HepG2 (cell line): ENCODE measurements around the gene AMDHD1. TPM values are rescaled to one million over a fixed set of nuclear protein-coding genes. Genes with fewer than 3 reads are reported as not detected.

Experiments
- CERS6 ChIP-seq: sonication (generic); formaldehyde crosslinking; IDR thresholded peaks from 2 replicates; pipeline ENCODE4 v1.5.0; 2020; ENCODE audit warnings: missing genetic modification reagents
- FOXC1 ChIP-seq: sonication (generic); formaldehyde crosslinking; IDR thresholded peaks from 2 replicates; pipeline ENCODE4 v1.8.0; 2022; ENCODE audit warnings: mild to moderate bottlenecking, missing genetic modification reagents, borderline replicate concordance
- IRF2 ChIP-seq: IDR thresholded peaks from 2 replicates; pipeline ENCODE4 v1.6.1; 2018; ENCODE audit warnings: missing genetic modification reagents, missing compliant biosample characterization
- JUN ChIP-seq: sonication (generic); formaldehyde crosslinking; IDR thresholded peaks from 2 replicates; pipeline ENCODE4 v1.4.0; 2020; ENCODE audit warnings: mild to moderate bottlenecking, missing genetic modification reagents
- KDM1A ChIP-seq: IDR thresholded peaks from 2 replicates; pipeline ENCODE4 v1.6.1; 2016; ENCODE audit warnings: missing compliant biosample characterization
- KLF12 ChIP-seq: sonication (generic); formaldehyde crosslinking; IDR thresholded peaks from 2 replicates; pipeline ENCODE4 v1.4.0; 2020; ENCODE audit warnings: missing genetic modification reagents, borderline replicate concordance
- MAF1 ChIP-seq: sonication (generic); formaldehyde crosslinking; IDR thresholded peaks from 2 replicates; pipeline ENCODE4 v1.5.0; 2020; ENCODE audit warnings: missing genetic modification reagents, borderline replicate concordance
- MTA1 ChIP-seq: sonication (generic); formaldehyde crosslinking; IDR thresholded peaks from 2 replicates; pipeline ENCODE4 v1.4.0; 2020; ENCODE audit warnings: missing genetic modification reagents, mild to moderate bottlenecking, borderline replicate concordance
- NPAS2 ChIP-seq: sonication (generic); formaldehyde crosslinking; IDR thresholded peaks from 2 replicates; pipeline ENCODE4 v1.8.0; 2022; ENCODE audit warnings: mild to moderate bottlenecking, missing genetic modification reagents, borderline replicate concordance
- SSRP1 ChIP-seq: IDR thresholded peaks from 2 replicates; pipeline ENCODE4 v1.6.1; 2016; ENCODE audit warnings: control low read depth
- TGIF2 ChIP-seq: IDR thresholded peaks from 2 replicates; pipeline ENCODE4 v1.6.1; 2016; ENCODE audit warnings: control low read depth, missing compliant biosample characterization
- THYN1 ChIP-seq: sonication (generic); formaldehyde crosslinking; IDR thresholded peaks from 2 replicates; pipeline ENCODE4 v1.8.1; 2023; ENCODE audit warnings: low read depth, mild to moderate bottlenecking, moderate library complexity, missing genetic modification reagents, borderline replicate concordance
- ZMAT3 ChIP-seq: sonication (generic); formaldehyde crosslinking; conservative IDR thresholded peaks from 2 replicates; pipeline ENCODE4 v1.7.0; 2021; ENCODE audit warnings: missing genetic modification reagents
- ZNF17 ChIP-seq: sonication (generic); formaldehyde crosslinking; IDR thresholded peaks from 2 replicates; pipeline ENCODE4 v1.5.0; 2020; ENCODE audit warnings: mild to moderate bottlenecking, missing genetic modification reagents
- ZNF253 ChIP-seq: sonication (generic); formaldehyde crosslinking; IDR thresholded peaks from 2 replicates; pipeline ENCODE4 v1.8.0; 2022; ENCODE audit warnings: mild to moderate bottlenecking, missing genetic modification reagents, borderline replicate concordance
- ZNF296 ChIP-seq: sonication (generic); formaldehyde crosslinking; conservative IDR thresholded peaks from 2 replicates; pipeline ENCODE4 v1.5.0; 2020; ENCODE audit warnings: mild to moderate bottlenecking, missing genetic modification reagents
- ZNF530 ChIP-seq: sonication (generic); formaldehyde crosslinking; IDR thresholded peaks from 2 replicates; pipeline ENCODE4 v1.5.0; 2020; ENCODE audit warnings: low read depth, mild to moderate bottlenecking, missing genetic modification reagents
- ZNF580 ChIP-seq: IDR thresholded peaks from 2 replicates; pipeline ENCODE4 v1.6.1; 2016; ENCODE audit warnings: low read depth, borderline replicate concordance
- ZNF768 ChIP-seq: sonication (generic); formaldehyde crosslinking; IDR thresholded peaks from 2 replicates; pipeline ENCODE4 v1.4.0; 2020; ENCODE audit warnings: missing genetic modification reagents
- polyA plus RNA-seq, 8 experiments: library from polyadenylated mRNA; depleted of rRNA in 3 of 8; stranded (reverse) in 7 of 8; unstranded in 1 of 8; fragments of >200 nt; fragmentation: Illumina TruSeq in 4 of 8; extraction: Trizol in 4 of 8; gene quantifications; 2 replicates each; pipeline versions ENCODE4 v1.2.1 to v1.2.3, GENCODE V29; 2011 to 2016; ENCODE audit warnings: low read depth in 4 of 8, missing spikeins in 1 of 8, mixed read lengths in 1 of 8; ENCODE audit not compliant: insufficient read depth in 1 of 8
- total RNA-seq, 5 experiments: library from RNA; depleted of rRNA; stranded (reverse); fragments of >200 nt; fragmentation: Illumina TruSeq; extraction: Trizol; gene quantifications; 2 replicates each; pipeline ENCODE4 v1.2.3, GENCODE V29; 2016; ENCODE audit warnings: low read depth in 1 of 5
- TF ChIP-seq, protein P1 (sequence below): sonication (generic); formaldehyde crosslinking; IDR thresholded peaks from 2 replicates; pipeline ENCODE4 v1.8.0; 2022; ENCODE audit warnings: mild to moderate bottlenecking, missing genetic modification reagents; ENCODE audit not compliant: insufficient replicate concordance
- TF ChIP-seq, protein P2 (sequence below): sonication (generic); formaldehyde crosslinking; IDR thresholded peaks from 2 replicates; pipeline ENCODE4 v1.5.0; 2020; ENCODE audit warnings: missing genetic modification reagents

The AMDHD1 gene
- total and polyA plus RNA-seq, 2 of the 13 experiments (the other 11 are each of a cell fraction or from before 2014, with no cell fraction given), result 6.5 to 29.6 TPM

DNA sequence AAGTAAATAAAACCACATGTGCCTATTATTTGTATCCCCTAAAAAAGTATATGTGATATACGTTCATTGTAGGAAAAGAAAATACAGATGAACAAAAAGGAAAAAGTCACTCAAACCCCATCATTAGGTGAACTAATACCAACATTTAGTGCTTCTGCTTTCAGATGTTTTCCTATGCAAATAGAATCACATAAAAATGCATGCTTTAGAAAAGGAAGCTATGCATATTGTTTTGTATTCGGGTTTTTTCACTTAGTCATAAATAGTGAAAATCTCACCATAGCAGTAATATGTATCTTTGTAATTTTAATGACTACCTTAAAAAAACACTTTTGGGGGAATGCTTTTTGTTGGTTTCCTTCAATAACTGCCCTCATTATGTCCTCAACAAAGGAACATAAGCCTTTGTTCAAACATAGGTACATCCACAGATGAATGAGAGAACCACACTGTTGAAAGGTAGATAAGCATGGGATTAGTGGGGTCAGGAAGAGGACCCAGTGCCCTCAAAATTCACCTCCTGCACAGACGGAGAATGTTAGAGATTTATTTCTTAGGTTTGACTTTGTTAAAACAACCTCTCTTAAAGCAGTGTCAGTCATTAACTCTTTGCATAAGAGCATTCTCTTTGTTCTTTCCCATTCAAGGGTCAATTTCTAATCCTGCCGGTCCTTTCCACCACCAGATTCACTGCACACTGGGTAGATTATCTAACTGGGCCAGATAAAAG lies 6.5 kb downstream of the AMDHD1 start (continued):
- TF ChIP-seq KDM1A (CRISPR knock-in tag) (peak; percentile 49; the same call in 1 of the 2 replicates), ZMAT3 (CRISPR knock-in tag) (no peak), SSRP1 (CRISPR knock-in tag) (no peak), JUN (peak; percentile 38; the same call in 1 of the 2 replicates), ZNF253 (CRISPR knock-in tag) (no peak), MAF1 (CRISPR knock-in tag) (no peak), KLF12 (CRISPR knock-in tag) (no peak), ZNF296 (CRISPR knock-in tag) (no peak), NPAS2 (CRISPR knock-in tag) (no peak), MTA1 (no peak), IRF2 (CRISPR knock-in tag) (peak; percentile 50), ZNF580 (CRISPR knock-in tag) (0 out of 2 replicates have a peak, but pooled peaks have one; percentile 33), FOXC1 (no peak), ZNF17 (CRISPR knock-in tag) (no peak), ZNF768 (no peak), TGIF2 (CRISPR knock-in tag) (peak; percentile 71; the same call in 1 of the 2 replicates), CERS6 (no peak), ZNF530 (no peak), THYN1 (CRISPR knock-in tag) (no peak)
- TF ChIP-seq, protein P1, sequence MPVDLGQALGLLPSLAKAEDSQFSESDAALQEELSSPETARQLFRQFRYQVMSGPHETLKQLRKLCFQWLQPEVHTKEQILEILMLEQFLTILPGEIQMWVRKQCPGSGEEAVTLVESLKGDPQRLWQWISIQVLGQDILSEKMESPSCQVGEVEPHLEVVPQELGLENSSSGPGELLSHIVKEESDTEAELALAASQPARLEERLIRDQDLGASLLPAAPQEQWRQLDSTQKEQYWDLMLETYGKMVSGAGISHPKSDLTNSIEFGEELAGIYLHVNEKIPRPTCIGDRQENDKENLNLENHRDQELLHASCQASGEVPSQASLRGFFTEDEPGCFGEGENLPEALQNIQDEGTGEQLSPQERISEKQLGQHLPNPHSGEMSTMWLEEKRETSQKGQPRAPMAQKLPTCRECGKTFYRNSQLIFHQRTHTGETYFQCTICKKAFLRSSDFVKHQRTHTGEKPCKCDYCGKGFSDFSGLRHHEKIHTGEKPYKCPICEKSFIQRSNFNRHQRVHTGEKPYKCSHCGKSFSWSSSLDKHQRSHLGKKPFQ (CRISPR knock-in tag), result no peak
- TF ChIP-seq, protein P2, sequence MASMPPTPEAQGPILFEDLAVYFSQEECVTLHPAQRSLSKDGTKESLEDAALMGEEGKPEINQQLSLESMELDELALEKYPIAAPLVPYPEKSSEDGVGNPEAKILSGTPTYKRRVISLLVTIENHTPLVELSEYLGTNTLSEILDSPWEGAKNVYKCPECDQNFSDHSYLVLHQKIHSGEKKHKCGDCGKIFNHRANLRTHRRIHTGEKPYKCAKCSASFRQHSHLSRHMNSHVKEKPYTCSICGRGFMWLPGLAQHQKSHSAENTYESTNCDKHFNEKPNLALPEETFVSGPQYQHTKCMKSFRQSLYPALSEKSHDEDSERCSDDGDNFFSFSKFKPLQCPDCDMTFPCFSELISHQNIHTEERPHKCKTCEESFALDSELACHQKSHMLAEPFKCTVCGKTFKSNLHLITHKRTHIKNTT, result no peak
